ENCODE results near the gene TFCP2L1. TPM values are rescaled to one million over a fixed set of nuclear protein-coding genes. Genes with fewer than 3 reads are reported as not detected.

The TFCP2L1 gene
- total and polyA plus RNA-seq, 4 donors = 0.06 to 1.5 (median 0.36) TPM

DNA sequence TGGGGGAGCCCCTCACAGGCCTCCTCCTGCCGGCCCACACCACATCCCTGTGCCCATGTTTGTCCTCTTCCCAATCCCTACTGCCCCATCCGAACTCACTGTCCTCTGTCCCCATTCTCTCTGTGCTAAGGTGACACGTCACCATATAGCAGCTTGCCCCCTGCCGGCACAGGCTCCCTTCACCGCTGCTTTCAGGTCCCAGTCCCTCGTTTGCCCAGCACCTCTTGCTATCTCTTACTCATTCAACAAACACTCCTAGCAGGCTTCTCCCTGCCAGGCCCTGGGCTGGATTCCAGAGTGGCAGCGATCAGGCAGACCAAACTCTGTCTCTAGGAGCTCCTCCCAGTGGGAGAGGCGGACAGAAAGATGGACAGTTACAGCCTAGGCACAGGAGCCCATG, 74.3 kb downstream of the TFCP2L1 start:
- H3K9ac ChIP-seq (ENCODE audit: low read depth in 1 of 2, low read length in 2 of 2) = no peak overlapping the region
- H3K4me1 ChIP-seq (ENCODE audit: control insufficient read depth in 4 of 4, insufficient read depth in 4 of 4, low read length in 3 of 4) = peaks cover 6 to 16% (median 13%) of the 10 kb centered on the region in 4 donors
- H3K27ac ChIP-seq (ENCODE audit: low read depth in 1 of 2, low read length in 2 of 2) = no peak overlapping the region
- TF ChIP-seq JUND (IDR thresholded peaks at IDR 0.05) (no peak), NR2F2 (IDR thresholded peaks at IDR 0.05) (no peak), HNF4G (IDR thresholded peaks at IDR 0.05) (no peak), RAD21 (IDR thresholded peaks at IDR 0.05) (no peak)
- TF ChIP-seq, protein P1, sequence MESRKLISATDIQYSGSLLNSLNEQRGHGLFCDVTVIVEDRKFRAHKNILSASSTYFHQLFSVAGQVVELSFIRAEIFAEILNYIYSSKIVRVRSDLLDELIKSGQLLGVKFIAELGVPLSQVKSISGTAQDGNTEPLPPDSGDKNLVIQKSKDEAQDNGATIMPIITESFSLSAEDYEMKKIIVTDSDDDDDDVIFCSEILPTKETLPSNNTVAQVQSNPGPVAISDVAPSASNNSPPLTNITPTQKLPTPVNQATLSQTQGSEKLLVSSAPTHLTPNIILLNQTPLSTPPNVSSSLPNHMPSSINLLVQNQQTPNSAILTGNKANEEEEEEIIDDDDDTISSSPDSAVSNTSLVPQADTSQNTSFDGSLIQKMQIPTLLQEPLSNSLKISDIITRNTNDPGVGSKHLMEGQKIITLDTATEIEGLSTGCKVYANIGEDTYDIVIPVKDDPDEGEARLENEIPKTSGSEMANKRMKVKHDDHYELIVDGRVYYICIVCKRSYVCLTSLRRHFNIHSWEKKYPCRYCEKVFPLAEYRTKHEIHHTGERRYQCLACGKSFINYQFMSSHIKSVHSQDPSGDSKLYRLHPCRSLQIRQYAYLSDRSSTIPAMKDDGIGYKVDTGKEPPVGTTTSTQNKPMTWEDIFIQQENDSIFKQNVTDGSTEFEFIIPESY (IDR thresholded peaks at IDR 0.05) = no peak
- TF ChIP-seq, protein P2, sequence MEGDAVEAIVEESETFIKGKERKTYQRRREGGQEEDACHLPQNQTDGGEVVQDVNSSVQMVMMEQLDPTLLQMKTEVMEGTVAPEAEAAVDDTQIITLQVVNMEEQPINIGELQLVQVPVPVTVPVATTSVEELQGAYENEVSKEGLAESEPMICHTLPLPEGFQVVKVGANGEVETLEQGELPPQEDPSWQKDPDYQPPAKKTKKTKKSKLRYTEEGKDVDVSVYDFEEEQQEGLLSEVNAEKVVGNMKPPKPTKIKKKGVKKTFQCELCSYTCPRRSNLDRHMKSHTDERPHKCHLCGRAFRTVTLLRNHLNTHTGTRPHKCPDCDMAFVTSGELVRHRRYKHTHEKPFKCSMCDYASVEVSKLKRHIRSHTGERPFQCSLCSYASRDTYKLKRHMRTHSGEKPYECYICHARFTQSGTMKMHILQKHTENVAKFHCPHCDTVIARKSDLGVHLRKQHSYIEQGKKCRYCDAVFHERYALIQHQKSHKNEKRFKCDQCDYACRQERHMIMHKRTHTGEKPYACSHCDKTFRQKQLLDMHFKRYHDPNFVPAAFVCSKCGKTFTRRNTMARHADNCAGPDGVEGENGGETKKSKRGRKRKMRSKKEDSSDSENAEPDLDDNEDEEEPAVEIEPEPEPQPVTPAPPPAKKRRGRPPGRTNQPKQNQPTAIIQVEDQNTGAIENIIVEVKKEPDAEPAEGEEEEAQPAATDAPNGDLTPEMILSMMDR (IDR thresholded peaks at IDR 0.05; ENCODE audit: low read depth, low read length, missing input control) = no peak
- TF ChIP-seq, protein P3, sequence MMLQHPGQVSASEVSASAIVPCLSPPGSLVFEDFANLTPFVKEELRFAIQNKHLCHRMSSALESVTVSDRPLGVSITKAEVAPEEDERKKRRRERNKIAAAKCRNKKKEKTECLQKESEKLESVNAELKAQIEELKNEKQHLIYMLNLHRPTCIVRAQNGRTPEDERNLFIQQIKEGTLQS (IDR thresholded peaks at IDR 0.05) = no peak
- WGBS = 34% methylated on average over 8 of the region's 8 CpGs
- peaks cover 0 to 13% (median 2%) of the 10 kb centered on the region in 4 donors for H3K27me3 ChIP-seq (ENCODE audit: control insufficient read depth in 4 of 4, insufficient read depth in 4 of 4, low read length in 3 of 4)
- no peaks in the 10 kb centered on the region for H3K36me3 ChIP-seq (ENCODE audit: control insufficient read depth in 4 of 4, insufficient read depth in 3 of 4, low read depth in 1 of 4, low read length in 3 of 4)
- H3K4me3 ChIP-seq (ENCODE audit: low read depth in 1 of 3, low read length in 3 of 3) = no peak overlapping the region
- no peaks in the 10 kb centered on the region for H3K9me3 ChIP-seq (ENCODE audit: control insufficient read depth in 4 of 4, low read length in 3 of 4)
- DNase-seq (ENCODE audit: low spot score) = no peak

DNA sequence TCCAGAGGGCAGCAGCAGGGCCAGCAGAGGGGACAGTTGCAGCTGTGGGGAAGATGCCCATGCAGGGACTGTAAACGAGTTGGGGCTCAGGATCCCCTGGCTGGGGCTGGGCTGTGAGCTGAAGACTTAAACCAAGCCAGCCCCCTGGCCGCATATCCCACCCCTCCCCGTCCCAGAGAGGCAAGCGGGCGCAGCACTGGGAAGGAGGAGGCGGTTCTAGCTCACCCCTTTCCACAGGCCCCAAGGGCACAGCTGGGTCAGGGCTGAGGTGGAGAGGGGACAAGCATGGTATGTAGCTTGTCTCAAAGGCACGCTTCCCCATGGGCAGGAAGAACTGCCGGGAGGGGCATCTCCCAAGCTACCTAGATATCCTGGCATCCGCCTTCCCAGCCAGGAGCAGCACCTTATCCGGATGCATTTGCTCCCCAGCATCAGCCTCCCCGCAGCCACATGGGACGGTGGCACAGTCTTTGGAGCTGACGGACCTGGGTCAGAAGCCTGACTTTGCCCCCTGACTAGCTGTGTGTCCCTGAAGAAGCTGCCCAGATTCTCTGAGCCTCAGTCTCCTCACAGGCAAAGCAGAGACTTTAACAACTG, 75.9 kb downstream of the TFCP2L1 start:
- WGBS = 84% methylated on average over 13 of the region's 13 CpGs
- TF ChIP-seq TAF1 (conservative IDR thresholded peaks at IDR 0.05) (no peak), RXRA (IDR thresholded peaks at IDR 0.05) (no peak), RAD21 (IDR thresholded peaks at IDR 0.05) (no peak), HNF4G (IDR thresholded peaks at IDR 0.05) (no peak), FOXA1 (IDR thresholded peaks at IDR 0.05) (no peak), NR2F2 (IDR thresholded peaks at IDR 0.05) (no peak), GABPA (IDR thresholded peaks at IDR 0.05 in 1 of 2, conservative IDR thresholded peaks at IDR 0.05 in 1 of 2) (no peak), EGR1 (IDR thresholded peaks at IDR 0.05; ENCODE audit: low read depth in 2 of 2) (no peak), FOXA2 (IDR thresholded peaks at IDR 0.05) (no peak), YY1 (IDR thresholded peaks at IDR 0.05) (no peak), SP1 (IDR thresholded peaks at IDR 0.05) (no peak), HNF4A (conservative IDR thresholded peaks at IDR 0.05) (no peak), JUND (IDR thresholded peaks at IDR 0.05) (no peak)
- TF ChIP-seq, protein P4, sequence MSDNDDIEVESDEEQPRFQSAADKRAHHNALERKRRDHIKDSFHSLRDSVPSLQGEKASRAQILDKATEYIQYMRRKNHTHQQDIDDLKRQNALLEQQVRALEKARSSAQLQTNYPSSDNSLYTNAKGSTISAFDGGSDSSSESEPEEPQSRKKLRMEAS (IDR thresholded peaks at IDR 0.05) = no peak
- TF ChIP-seq, protein P2 (IDR thresholded peaks at IDR 0.05; ENCODE audit: low read depth, low read length, missing input control) = no peak
- TF ChIP-seq, protein P5, sequence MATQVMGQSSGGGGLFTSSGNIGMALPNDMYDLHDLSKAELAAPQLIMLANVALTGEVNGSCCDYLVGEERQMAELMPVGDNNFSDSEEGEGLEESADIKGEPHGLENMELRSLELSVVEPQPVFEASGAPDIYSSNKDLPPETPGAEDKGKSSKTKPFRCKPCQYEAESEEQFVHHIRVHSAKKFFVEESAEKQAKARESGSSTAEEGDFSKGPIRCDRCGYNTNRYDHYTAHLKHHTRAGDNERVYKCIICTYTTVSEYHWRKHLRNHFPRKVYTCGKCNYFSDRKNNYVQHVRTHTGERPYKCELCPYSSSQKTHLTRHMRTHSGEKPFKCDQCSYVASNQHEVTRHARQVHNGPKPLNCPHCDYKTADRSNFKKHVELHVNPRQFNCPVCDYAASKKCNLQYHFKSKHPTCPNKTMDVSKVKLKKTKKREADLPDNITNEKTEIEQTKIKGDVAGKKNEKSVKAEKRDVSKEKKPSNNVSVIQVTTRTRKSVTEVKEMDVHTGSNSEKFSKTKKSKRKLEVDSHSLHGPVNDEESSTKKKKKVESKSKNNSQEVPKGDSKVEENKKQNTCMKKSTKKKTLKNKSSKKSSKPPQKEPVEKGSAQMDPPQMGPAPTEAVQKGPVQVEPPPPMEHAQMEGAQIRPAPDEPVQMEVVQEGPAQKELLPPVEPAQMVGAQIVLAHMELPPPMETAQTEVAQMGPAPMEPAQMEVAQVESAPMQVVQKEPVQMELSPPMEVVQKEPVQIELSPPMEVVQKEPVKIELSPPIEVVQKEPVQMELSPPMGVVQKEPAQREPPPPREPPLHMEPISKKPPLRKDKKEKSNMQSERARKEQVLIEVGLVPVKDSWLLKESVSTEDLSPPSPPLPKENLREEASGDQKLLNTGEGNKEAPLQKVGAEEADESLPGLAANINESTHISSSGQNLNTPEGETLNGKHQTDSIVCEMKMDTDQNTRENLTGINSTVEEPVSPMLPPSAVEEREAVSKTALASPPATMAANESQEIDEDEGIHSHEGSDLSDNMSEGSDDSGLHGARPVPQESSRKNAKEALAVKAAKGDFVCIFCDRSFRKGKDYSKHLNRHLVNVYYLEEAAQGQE (IDR thresholded peaks at IDR 0.05) = no peak
- TF ChIP-seq, protein P1 (IDR thresholded peaks at IDR 0.05) = no peak
- TF ChIP-seq, protein P3 (IDR thresholded peaks at IDR 0.05) = no peak
- no peaks in the 10 kb centered on the region for H3K9me3 ChIP-seq (ENCODE audit: control insufficient read depth in 4 of 4, low read length in 3 of 4)
- peaks cover 6 to 16% (median 13%) of the 10 kb centered on the region in 4 donors for H3K4me1 ChIP-seq (ENCODE audit: control insufficient read depth in 4 of 4, insufficient read depth in 4 of 4, low read length in 3 of 4)
- no peak overlapping the region for H3K27ac ChIP-seq (ENCODE audit: low read depth in 1 of 2, low read length in 2 of 2)
- DNase-seq (ENCODE audit: low spot score) = no peak
- H3K9ac ChIP-seq (ENCODE audit: low read depth in 1 of 2, low read length in 2 of 2) = no peak overlapping the region
- peaks cover 0 to 13% (median 2%) of the 10 kb centered on the region in 4 donors for H3K27me3 ChIP-seq (ENCODE audit: control insufficient read depth in 4 of 4, insufficient read depth in 4 of 4, low read length in 3 of 4)
- no peak overlapping the region for H3K4me3 ChIP-seq (ENCODE audit: low read depth in 1 of 3, low read length in 3 of 3)
- H3K36me3 ChIP-seq (ENCODE audit: control insufficient read depth in 4 of 4, insufficient read depth in 3 of 4, low read depth in 1 of 4, low read length in 3 of 4) = no peaks in the 10 kb centered on the region

Data from liver (tissue), 9 donors.